ENCODE results near the gene MORC4. TPM values are rescaled to one million over a fixed set of nuclear protein-coding genes. Genes with fewer than 3 reads are reported as not detected.

Gene MORC4
- total and polyA plus RNA-seq, 4 donors: 4.5 to 25.3 (median 11.6) TPM

- ATAC-seq (ENCODE audit: insufficient read depth, low FRiP score): no peak
- no peak for TF ChIP-seq CTCF (IDR thresholded peaks at IDR 0.05; ENCODE audit: control extremely low read depth, extremely low read depth)
Measured at GRCh38 chrX:106903856-106904528, 96.0 kb downstream of the MORC4 start.

GRCh38 chrX:106903291-106903824 lies 96.7 kb downstream of the MORC4 start, which contains the start of gene RIPPLY1:
Gene RIPPLY1, minus strand, starts transcription at chrX:106903341. Its CDS starts 54 bp downstream, at chrX:106903287.
- ATAC-seq (ENCODE audit: insufficient read depth, low FRiP score): no peak
- no peak within 1 kb of the TSS for H3K9ac ChIP-seq (ENCODE audit: insufficient read depth in 1 of 2, low read length in 2 of 2)
- peaks cover 0 to 3% (median 0%) of the 10 kb centered on the region in 4 donors for H3K9me3 ChIP-seq (ENCODE audit: control insufficient read depth in 4 of 4, insufficient read depth in 3 of 4, low read length in 3 of 4)
- H3K27ac ChIP-seq (ENCODE audit: low read depth in 1 of 2, low read length in 1 of 2): no peak within 1 kb of the TSS
- H3K4me1 ChIP-seq (ENCODE audit: control insufficient read depth in 5 of 5, insufficient read depth in 5 of 5, low read length in 5 of 5): peaks cover 0 to 4% (median 0%) of the 10 kb centered on the region in 5 donors
- H3K27me3 ChIP-seq (ENCODE audit: control insufficient read depth in 3 of 3, insufficient read depth in 3 of 3, low read length in 2 of 3): peaks cover 0 to 16% (median 9%) of the 10 kb centered on the region in 3 donors
- no peak for DNase-seq
- no peak within 1 kb of the TSS for H3K4me3 ChIP-seq
- no peaks in the 10 kb centered on the region for H3K36me3 ChIP-seq (ENCODE audit: control insufficient read depth in 4 of 4, insufficient read depth in 4 of 4, low read length in 4 of 4)
- no peak for TF ChIP-seq CTCF (IDR thresholded peaks at IDR 0.05; ENCODE audit: control extremely low read depth, extremely low read depth)
- WGBS, 2 donors: 84 to 100% methylated on average over 1 of the region's 1 CpG

More at GRCh38 chrX:106903856-106904528, 96.0 kb downstream of the MORC4 start:
- no peak overlapping the region for H3K4me3 ChIP-seq
- peaks cover 0 to 16% (median 9%) of the 10 kb centered on the region in 3 donors for H3K27me3 ChIP-seq (ENCODE audit: control insufficient read depth in 3 of 3, insufficient read depth in 3 of 3, low read length in 2 of 3)
- 73 to 89% methylated on average over 4 to 5 of the region's 5 CpGs for WGBS, 2 donors
- H3K27ac ChIP-seq (ENCODE audit: low read depth in 1 of 2, low read length in 1 of 2): no peak overlapping the region
- H3K9ac ChIP-seq (ENCODE audit: insufficient read depth in 1 of 2, low read length in 2 of 2): no peak overlapping the region
- H3K9me3 ChIP-seq (ENCODE audit: control insufficient read depth in 4 of 4, insufficient read depth in 3 of 4, low read length in 3 of 4): peaks cover 0 to 3% (median 0%) of the 10 kb centered on the region in 4 donors
- H3K36me3 ChIP-seq (ENCODE audit: control insufficient read depth in 4 of 4, insufficient read depth in 4 of 4, low read length in 4 of 4): no peaks in the 10 kb centered on the region
- H3K4me1 ChIP-seq (ENCODE audit: control insufficient read depth in 5 of 5, insufficient read depth in 5 of 5, low read length in 5 of 5): peaks cover 0 to 4% (median 0%) of the 10 kb centered on the region in 5 donors
- DNase-seq: no peak

GRCh38 chrX:106902684-106903083 lies 97.3 kb downstream of the MORC4 start:
- Histone ChIP-seq H3K4me3 (no peak overlapping the region), H3K27me3 (ENCODE audit: control insufficient read depth in 3 of 3, insufficient read depth in 3 of 3, low read length in 2 of 3) (peaks cover 0 to 16% (median 9%) of the 10 kb centered on the region in 3 donors), H3K9ac (ENCODE audit: insufficient read depth in 1 of 2, low read length in 2 of 2) (no peak overlapping the region), H3K27ac (ENCODE audit: low read depth in 1 of 2, low read length in 1 of 2) (no peak overlapping the region), H3K36me3 (ENCODE audit: control insufficient read depth in 4 of 4, insufficient read depth in 4 of 4, low read length in 4 of 4) (no peaks in the 10 kb centered on the region), H3K4me1 (ENCODE audit: control insufficient read depth in 5 of 5, insufficient read depth in 5 of 5, low read length in 5 of 5) (peaks cover 0 to 4% (median 0%) of the 10 kb centered on the region in 5 donors), H3K9me3 (ENCODE audit: control insufficient read depth in 4 of 4, insufficient read depth in 3 of 4, low read length in 3 of 4) (peaks cover 0 to 3% (median 0%) of the 10 kb centered on the region in 4 donors)
- DNase-seq (no peak), ATAC-seq (ENCODE audit: insufficient read depth, low FRiP score) (no peak)
- no peak for TF ChIP-seq CTCF (IDR thresholded peaks at IDR 0.05; ENCODE audit: control extremely low read depth, extremely low read depth)
- WGBS, 2 donors: 75 to 100% methylated on average over 2 of the region's 2 CpGs
